Measurements from ENCODE around the gene FKBP1A.

Gene FKBP1A

GRCh38 chr20:1396702-1397101 is 3.8 kb upstream of the FKBP1A start:
- ChIA-PET CTCF (interaction anchor here (0.6 to 1.5 kb wide), 3 partner anchors 40 to 149 kb away, joined by 3 to 6 read pairs (median 3); no protein-coding TSS in a partner anchor), POLR2A (no interaction called here)
- no peaks in the 10 kb centered on the region for H3K9me3 ChIP-seq (ENCODE audit: control insufficient read depth, insufficient read depth, low read depth, low read length)
- no peaks in the 10 kb centered on the region for H3K36me3 ChIP-seq (ENCODE audit: control insufficient read depth in 2 of 2, insufficient read depth in 1 of 2, low read length in 2 of 2)
- peaks cover 3% of the 10 kb centered on the region; the same call in 1 of the 2 replicates for H3K4me1 ChIP-seq (ENCODE audit: control insufficient read depth, insufficient read depth, low read length)
- no peak for TF ChIP-seq ZNF138 (tag by site-specific recombination; IDR thresholded peaks at IDR 0.05; ENCODE audit: borderline replicate concordance)
- TF ChIP-seq ZNF654 (tag by site-specific recombination; IDR thresholded peaks at IDR 0.05; ENCODE audit: low read depth) = no peak
- TF ChIP-seq, protein P1, sequence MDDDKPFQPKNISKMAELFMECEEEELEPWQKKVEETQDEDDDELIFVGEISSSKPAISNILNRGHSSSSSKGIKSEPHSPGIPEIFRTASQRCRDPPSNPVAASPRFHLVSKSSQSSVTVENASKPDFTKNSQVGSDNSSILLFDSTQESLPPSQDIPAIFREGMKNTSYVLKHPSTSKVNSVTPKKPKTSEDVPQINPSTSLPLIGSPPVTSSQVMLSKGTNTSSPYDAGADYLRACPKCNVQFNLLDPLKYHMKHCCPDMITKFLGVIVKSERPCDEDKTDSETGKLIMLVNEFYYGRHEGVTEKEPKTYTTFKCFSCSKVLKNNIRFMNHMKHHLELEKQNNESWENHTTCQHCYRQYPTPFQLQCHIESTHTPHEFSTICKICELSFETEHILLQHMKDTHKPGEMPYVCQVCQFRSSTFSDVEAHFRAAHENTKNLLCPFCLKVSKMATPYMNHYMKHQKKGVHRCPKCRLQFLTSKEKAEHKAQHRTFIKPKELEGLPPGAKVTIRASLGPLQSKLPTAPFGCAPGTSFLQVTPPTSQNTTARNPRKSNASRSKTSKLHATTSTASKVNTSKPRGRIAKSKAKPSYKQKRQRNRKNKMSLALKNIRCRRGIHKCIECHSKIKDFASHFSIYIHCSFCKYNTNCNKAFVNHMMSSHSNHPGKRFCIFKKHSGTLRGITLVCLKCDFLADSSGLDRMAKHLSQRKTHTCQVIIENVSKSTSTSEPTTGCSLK (tag by site-specific recombination; IDR thresholded peaks at IDR 0.05) = no peak
- no peak for TF ChIP-seq ZNF521 (tag by site-specific recombination; IDR thresholded peaks at IDR 0.05)
- no peak for TF ChIP-seq REPIN1 (tag by site-specific recombination; IDR thresholded peaks at IDR 0.05; ENCODE audit: low read depth)
- TF ChIP-seq ZNF513 (tag by site-specific recombination; IDR thresholded peaks at IDR 0.05) = no peak
- TF ChIP-seq ZNF645 (tag by site-specific recombination; IDR thresholded peaks at IDR 0.05) = no peak
- no peak for TF ChIP-seq ZNF121 (tag by site-specific recombination; IDR thresholded peaks at IDR 0.05)
- TF ChIP-seq KLF7 (tag by site-specific recombination; IDR thresholded peaks at IDR 0.05; ENCODE audit: borderline replicate concordance) = no peak
- TF ChIP-seq ZBTB48 (tag by site-specific recombination; IDR thresholded peaks at IDR 0.05) = no peak
- no peak for TF ChIP-seq BCL11A (tag by site-specific recombination; IDR thresholded peaks at IDR 0.05; ENCODE audit: low read depth)
- no peak for TF ChIP-seq ZNF391 (tag by site-specific recombination; IDR thresholded peaks at IDR 0.05; ENCODE audit: borderline replicate concordance, low read depth)
- no peak for TF ChIP-seq ZNF155 (tag by site-specific recombination; IDR thresholded peaks at IDR 0.05)
- TF ChIP-seq ZNF394 (tag by site-specific recombination; IDR thresholded peaks at IDR 0.05; ENCODE audit: borderline replicate concordance) = no peak
- TF ChIP-seq ZNF623 (tag by site-specific recombination; IDR thresholded peaks at IDR 0.05) = no peak
- TF ChIP-seq IKZF3 (tag by site-specific recombination; IDR thresholded peaks at IDR 0.05) = no peak
- TF ChIP-seq ZNF48 (tag by site-specific recombination; IDR thresholded peaks at IDR 0.05) = no peak
- TF ChIP-seq, protein P2, sequence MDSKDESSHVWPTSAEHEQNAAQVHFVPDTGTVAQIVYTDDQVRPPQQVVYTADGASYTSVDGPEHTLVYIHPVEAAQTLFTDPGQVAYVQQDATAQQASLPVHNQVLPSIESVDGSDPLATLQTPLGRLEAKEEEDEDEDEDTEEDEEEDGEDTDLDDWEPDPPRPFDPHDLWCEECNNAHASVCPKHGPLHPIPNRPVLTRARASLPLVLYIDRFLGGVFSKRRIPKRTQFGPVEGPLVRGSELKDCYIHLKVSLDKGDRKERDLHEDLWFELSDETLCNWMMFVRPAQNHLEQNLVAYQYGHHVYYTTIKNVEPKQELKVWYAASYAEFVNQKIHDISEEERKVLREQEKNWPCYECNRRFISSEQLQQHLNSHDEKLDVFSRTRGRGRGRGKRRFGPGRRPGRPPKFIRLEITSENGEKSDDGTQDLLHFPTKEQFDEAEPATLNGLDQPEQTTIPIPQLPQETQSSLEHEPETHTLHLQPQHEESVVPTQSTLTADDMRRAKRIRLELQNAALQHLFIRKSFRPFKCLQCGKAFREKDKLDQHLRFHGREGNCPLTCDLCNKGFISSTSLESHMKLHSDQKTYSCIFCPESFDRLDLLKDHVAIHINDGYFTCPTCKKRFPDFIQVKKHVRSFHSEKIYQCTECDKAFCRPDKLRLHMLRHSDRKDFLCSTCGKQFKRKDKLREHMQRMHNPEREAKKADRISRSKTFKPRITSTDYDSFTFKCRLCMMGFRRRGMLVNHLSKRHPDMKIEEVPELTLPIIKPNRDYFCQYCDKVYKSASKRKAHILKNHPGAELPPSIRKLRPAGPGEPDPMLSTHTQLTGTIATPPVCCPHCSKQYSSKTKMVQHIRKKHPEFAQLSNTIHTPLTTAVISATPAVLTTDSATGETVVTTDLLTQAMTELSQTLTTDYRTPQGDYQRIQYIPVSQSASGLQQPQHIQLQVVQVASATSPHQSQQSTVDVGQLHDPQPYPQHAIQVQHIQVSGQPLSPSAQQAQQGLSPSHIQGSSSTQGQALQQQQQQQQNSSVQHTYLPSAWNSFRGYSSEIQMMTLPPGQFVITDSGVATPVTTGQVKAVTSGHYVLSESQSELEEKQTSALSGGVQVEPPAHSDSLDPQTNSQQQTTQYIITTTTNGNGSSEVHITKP (tag by site-specific recombination; IDR thresholded peaks at IDR 0.05) = no peak
- H3K4me3 ChIP-seq (ENCODE audit: low read depth, low read length) = no peak overlapping the region
- H3K27ac ChIP-seq (ENCODE audit: extremely low read depth, low read depth, low read length) = no peak overlapping the region
